Stimulated activated CD8-positive, alpha-beta memory T cell treated with anti-CD3 and anti-CD28 coated beads, Interleukin-15, amount 100 ng/mL, for 48 hours (primary cell): ENCODE data around the gene ZBTB5.
"Not testable (repeated sequence)": the region's sequence is repeated elsewhere in the genome, so short reads cannot be mapped to it uniquely, and the experiment has no call there.

Experiments
- DNase-seq, 2 donors: peaks; one replicate each; pipeline ENCODE4 v3.0.0-alpha.2; 2020; ENCODE audit warnings: low read depth in 2 of 2

The ZBTB5 gene

GRCh38 chr9:37405764-37406380, 59.4 kb downstream of the ZBTB5 start:
- no peak for DNase-seq

GRCh38 chr9:37405350-37405749, 59.9 kb downstream of the ZBTB5 start:
- no peak for DNase-seq

GRCh38 chr9:37404590-37404989, 60.7 kb downstream of the ZBTB5 start:
- no peak for DNase-seq

GRCh38 chr9:37399336-37399735, 65.9 kb downstream of the ZBTB5 start:
- no peak for DNase-seq

GRCh38 chr9:37398464-37399025, 66.7 kb downstream of the ZBTB5 start:
- no peak for DNase-seq

GRCh38 chr9:37397948-37398347, 67.3 kb downstream of the ZBTB5 start:
- not testable (repeated sequence) for DNase-seq

GRCh38 chr9:37395663-37396062, 69.6 kb downstream of the ZBTB5 start:
- DNase-seq = no peak

GRCh38 chr9:37395229-37395628, 70.0 kb downstream of the ZBTB5 start:
- no peak for DNase-seq

GRCh38 chr9:37392272-37392671, 73.0 kb downstream of the ZBTB5 start:
- no peak for DNase-seq

- DNase-seq = no peak
Measured at GRCh38 chr9:37390759-37391158, 74.5 kb downstream of the ZBTB5 start.
